ENCODE results near the gene SENP5.

- TF ChIP-seq CTCF (IDR thresholded peaks at IDR 0.05; ENCODE audit: poor library complexity): no peak
- no peak for TF ChIP-seq EZH2 (IDR thresholded peaks at IDR 0.05; ENCODE audit: borderline replicate concordance)
- no peak for TF ChIP-seq EZH2phosphoT487 (IDR thresholded peaks at IDR 0.05; ENCODE audit: low read depth, severe bottlenecking, unreplicated experiment)
These were observed 107.6 kb downstream of the SENP5 start for GRCh38 chr3:196975349-196975748.
